ENCODE data around the gene INSR. TPM values are rescaled to one million over a fixed set of nuclear protein-coding genes. Genes with fewer than 3 reads are reported as not detected.

Gene INSR
- total RNA-seq, 4 donors from 2014 or later: 38.9 to 101 (median 67.7) TPM

GRCh38 chr19:7168941-7169340 is 125.3 kb downstream of the INSR start:
- Histone ChIP-seq H3K36me3 (peaks cover 31 to 43% of the 10 kb centered on the region in 2 donors), H3K4me3 (replicated peaks in 1 of 3) (no peak overlapping the region), H3K9me3 (no peaks in the 10 kb centered on the region), H3K4me1 (no peaks in the 10 kb centered on the region), H3K27me3 (no peaks in the 10 kb centered on the region), H3K27ac (no peak overlapping the region)
- TF ChIP-seq POLR2A (IDR thresholded peaks at IDR 0.05): no peak
- TF ChIP-seq CTCF (IDR thresholded peaks at IDR 0.05): no peak
- 74 to 91% methylated on average over 6 of the region's 6 CpGs for whole genome bisulfite sequencing, 2 donors
- intact Hi-C loops (cut with DNase I): no loop called here
- DNase-seq: no peak

- Histone ChIP-seq H3K27ac (no peak overlapping the region), H3K27me3 (no peaks in the 10 kb centered on the region), H3K36me3 (peaks cover 24 to 27% of the 10 kb centered on the region in 2 donors), H3K4me1 (no peaks in the 10 kb centered on the region), H3K9me3 (no peaks in the 10 kb centered on the region), H3K4me3 (replicated peaks in 1 of 3) (no peak overlapping the region)
- TF ChIP-seq CTCF (IDR thresholded peaks at IDR 0.05) (no peak), POLR2A (IDR thresholded peaks at IDR 0.05) (no peak)
- DNase-seq: no peak
- intact Hi-C loops (cut with DNase I): no loop called here
- WGBS, 2 donors: 95 to 98% methylated on average over 4 of the region's 4 CpGs
These were observed 132.9 kb downstream of the INSR start for GRCh38 chr19:7161292-7161691.

- no peak for DNase-seq
- Histone ChIP-seq H3K27me3 (no peaks in the 10 kb centered on the region), H3K9me3 (no peaks in the 10 kb centered on the region), H3K27ac (no peak overlapping the region), H3K4me3 (replicated peaks in 1 of 3) (no peak overlapping the region), H3K4me1 (no peaks in the 10 kb centered on the region), H3K36me3 (peaks cover 22 to 25% of the 10 kb centered on the region in 2 donors)
- 76 to 85% methylated on average over 18 of the region's 18 CpGs for WGBS, 2 donors
- TF ChIP-seq CTCF (IDR thresholded peaks at IDR 0.05) (no peak), POLR2A (IDR thresholded peaks at IDR 0.05) (no peak)
- intact Hi-C loops (cut with DNase I): no loop called here
These were observed 134.9 kb downstream of the INSR start for GRCh38 chr19:7159105-7159933.

GRCh38 chr19:7153022-7153421 is 141.2 kb downstream of the INSR start:
- Histone ChIP-seq H3K4me1 (no peaks in the 10 kb centered on the region), H3K4me3 (replicated peaks in 1 of 3) (no peak overlapping the region), H3K9me3 (no peaks in the 10 kb centered on the region), H3K27ac (no peak overlapping the region), H3K36me3 (peaks cover 2 to 4% of the 10 kb centered on the region in 2 donors), H3K27me3 (no peaks in the 10 kb centered on the region)
- TF ChIP-seq POLR2A (IDR thresholded peaks at IDR 0.05) (no peak), CTCF (IDR thresholded peaks at IDR 0.05) (no peak)
- no peak for DNase-seq
- WGBS, 2 donors: 68 to 83% methylated on average over 5 of the region's 5 CpGs
- intact Hi-C loops (cut with DNase I): loop anchor here (5.0 kb wide), 1 partner anchor 144 kb away; no protein-coding TSS in a partner anchor

GRCh38 chr19:7152568-7152967 is 141.6 kb downstream of the INSR start:
- Histone ChIP-seq H3K27me3 (no peaks in the 10 kb centered on the region), H3K4me1 (no peaks in the 10 kb centered on the region), H3K36me3 (peaks cover 2 to 4% of the 10 kb centered on the region in 2 donors), H3K9me3 (no peaks in the 10 kb centered on the region), H3K4me3 (replicated peaks in 1 of 3) (no peak overlapping the region), H3K27ac (no peak overlapping the region)
- intact Hi-C loops (cut with DNase I): loop anchor here (5.0 kb wide), 1 partner anchor 145 kb away; no protein-coding TSS in a partner anchor
- 72 to 76% methylated on average over 13 of the region's 13 CpGs for WGBS, 2 donors
- no peak for DNase-seq
- no peak for TF ChIP-seq POLR2A (IDR thresholded peaks at IDR 0.05)

Measured in thyroid gland (tissue), 4 donors.